HG02943 (cell line): Measurements from ENCODE around the gene LGR4.
"Not testable (repeated sequence)": the region's sequence is repeated elsewhere in the genome, so short reads cannot be mapped to it uniquely, and the experiment has no call there.

Source experiments
- ATAC-seq: cut with Tn5 transposase; IDR thresholded peaks from one replicate; pipeline ENCODE4 v1.9.1; 2021; ENCODE audit warnings: mild to moderate bottlenecking, low read depth, moderate library complexity; ENCODE audit not compliant: unreplicated experiment

Gene LGR4

GRCh38 chr11:27355575-27356104 is 117.0 kb downstream of the LGR4 start:
- ATAC-seq = no peak

- ATAC-seq = no peak
Measured at GRCh38 chr11:27354359-27354965, 118.1 kb downstream of the LGR4 start.

DNA sequence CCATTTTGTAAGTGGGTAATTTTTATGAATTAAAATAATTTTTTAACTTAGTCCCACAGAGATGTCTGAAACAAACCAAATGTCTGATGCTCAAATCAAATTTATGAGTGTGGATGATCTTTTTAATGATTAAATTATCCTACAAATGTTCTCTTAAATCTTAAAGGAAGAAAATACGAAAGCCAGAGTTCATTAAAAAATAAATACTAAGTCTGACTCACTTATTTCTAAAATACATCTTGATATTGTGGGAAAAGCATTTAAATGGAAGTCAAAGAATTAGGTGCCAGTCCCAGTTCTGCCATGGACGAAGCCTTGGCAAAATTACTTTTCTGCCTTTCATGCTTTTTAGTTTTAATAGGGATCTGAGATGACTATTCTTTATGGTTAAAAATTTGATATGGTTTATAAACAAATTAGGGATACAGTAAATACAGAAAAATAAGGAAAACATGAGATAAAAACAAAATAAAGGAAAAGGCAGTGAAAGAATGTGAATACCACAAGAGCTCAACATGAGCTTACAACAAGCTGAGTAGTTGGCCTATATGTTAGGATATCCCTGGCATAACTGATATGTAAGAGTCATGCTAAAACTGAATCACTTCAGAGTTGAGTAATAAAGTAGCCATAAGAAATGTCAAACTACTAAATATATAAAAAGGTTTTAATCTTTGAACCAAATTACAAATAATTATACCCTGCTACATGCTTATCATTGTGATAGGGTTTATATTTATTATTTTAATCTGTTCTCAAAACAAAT is 118.8 kb downstream of the LGR4 start:
- no peak for ATAC-seq

- no peak for ATAC-seq
Measured at GRCh38 chr11:27352781-27353180, 119.8 kb downstream of the LGR4 start.

- no peak for ATAC-seq
Measured at GRCh38 chr11:27350511-27350910, 122.1 kb downstream of the LGR4 start.

GRCh38 chr11:27349919-27350318 is 122.7 kb downstream of the LGR4 start:
- ATAC-seq = no peak

DNA sequence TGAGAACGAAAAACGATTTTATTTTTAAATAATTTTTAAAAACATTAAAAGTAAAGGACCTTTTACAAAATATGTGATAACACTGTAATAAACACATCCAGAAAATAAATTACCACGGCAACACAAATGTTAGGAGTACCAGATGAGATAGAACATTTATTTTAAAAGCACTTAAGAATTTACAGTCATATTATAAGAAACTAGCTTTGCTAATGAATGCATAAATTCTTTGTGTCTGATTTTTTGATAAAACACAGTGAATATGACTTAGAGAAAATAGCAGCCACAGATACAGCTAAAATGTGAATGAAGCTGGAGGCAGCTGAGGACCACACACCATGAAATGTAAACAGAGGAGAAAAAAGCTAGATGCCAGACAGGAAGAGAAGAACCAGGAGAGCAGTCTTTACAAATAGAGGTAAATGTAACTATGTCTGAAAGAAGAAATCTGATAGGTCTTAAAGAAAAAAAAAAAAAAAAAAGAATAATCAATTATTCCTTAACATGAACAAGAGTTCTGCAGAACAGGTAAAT is 124.2 kb downstream of the LGR4 start:
- ATAC-seq = no peak

GRCh38 chr11:27347359-27348339 is 124.9 kb downstream of the LGR4 start:
- ATAC-seq = no peak

- ATAC-seq = no peak
Measured at GRCh38 chr11:27339941-27340340, 132.6 kb downstream of the LGR4 start.

DNA sequence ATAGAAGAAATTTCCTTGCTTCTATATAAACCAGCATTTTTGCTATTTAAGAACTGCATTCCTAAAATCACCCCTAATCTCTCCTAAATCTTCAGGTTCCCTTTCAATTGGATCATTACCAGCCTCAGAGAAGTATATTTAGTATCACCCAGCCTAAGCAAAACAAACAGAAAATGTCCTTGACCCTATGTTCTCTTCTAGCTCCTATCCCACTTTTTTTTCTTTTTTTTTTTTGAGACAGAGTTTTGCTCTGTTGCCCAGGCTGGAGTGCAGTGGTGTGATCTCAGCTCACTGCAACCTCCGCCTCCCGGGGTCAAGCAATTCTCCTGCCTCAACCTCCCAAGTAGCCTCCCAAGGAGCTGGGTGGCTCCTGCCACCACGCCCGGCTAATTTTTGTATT is 137.8 kb downstream of the LGR4 start:
- ATAC-seq = not testable (repeated sequence)

DNA sequence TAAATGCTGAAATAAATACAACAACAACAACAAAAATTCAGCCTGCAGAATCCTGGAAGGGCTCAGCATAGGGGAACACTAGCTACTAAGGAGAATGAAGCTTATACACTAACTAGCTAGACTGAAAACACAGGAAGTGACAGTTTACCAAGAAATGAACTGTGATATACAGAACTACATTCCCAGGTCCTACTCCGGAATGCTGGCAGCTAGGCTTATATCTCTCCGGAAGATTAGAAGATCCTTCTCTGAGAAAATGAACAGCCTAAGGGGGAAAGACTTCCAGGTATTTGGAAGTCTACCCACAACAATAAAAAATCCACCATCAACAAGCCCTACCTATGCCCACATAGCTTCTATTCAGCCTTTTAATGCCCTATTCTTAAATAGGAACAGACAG is 140.6 kb downstream of the LGR4 start:
- ATAC-seq = no peak

- ATAC-seq = no peak
Measured at GRCh38 chr11:27330633-27331270, 141.8 kb downstream of the LGR4 start.

DNA sequence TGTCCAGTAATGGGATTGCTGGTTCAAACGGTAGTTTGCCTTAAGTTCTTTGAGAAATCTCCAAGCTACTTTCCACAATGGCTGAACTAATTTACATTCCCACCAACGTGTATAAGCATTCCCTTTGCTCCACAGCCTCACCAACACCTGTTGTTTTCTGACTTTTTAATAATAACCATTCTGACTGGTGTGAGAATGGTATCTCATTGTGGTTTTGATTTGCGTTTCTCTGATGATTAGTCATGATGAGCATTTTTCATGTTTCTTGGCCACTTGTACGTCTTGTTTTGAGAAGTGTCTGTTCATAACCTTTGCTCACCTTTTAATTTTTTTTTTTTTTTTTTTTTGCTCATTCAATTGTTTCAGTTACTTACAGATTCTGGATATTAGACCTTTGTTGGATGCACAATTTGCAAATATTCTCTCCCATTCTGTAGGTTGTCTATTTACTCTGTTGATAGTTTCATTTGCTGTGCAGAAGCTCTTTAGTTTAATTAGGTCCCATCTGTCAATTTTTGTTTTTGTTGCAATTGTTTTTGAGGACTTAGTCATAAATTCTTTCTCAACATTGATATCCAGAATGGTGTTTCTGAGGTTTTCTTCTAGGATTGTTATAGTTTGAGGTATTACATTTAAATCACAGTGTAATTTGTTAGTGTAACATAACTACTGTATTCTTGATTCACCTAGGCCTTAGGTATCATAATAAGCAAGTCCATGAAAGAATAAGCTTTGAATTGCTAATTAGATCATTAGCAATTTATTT is 142.5 kb downstream of the LGR4 start:
- ATAC-seq = no peak

DNA sequence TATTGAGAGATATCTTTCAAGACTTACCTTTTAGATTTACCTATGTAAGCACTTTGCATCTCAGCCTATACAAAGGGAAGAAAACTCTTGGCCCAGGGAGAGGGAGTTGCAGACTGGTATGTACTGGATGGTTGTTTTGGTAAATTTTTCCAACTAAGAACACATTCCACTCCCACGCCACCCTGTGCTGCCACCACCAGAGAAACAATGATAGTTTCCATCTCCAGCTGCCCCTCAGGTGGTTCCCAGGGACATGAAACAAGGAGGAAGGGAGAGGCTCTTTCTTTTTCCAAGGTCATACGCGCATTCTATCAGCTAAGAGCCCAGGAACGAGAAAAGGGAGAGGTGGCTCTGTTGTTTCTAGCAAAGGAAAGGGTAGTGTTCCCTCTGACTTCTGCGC is 144.0 kb downstream of the LGR4 start:
- ATAC-seq = no peak

GRCh38 chr11:27327064-27327463 is 145.5 kb downstream of the LGR4 start:
- ATAC-seq = not testable (repeated sequence)

GRCh38 chr11:27322196-27322595 is 150.4 kb downstream of the LGR4 start:
- not testable (repeated sequence) for ATAC-seq

- ATAC-seq = not testable (repeated sequence)
Measured at GRCh38 chr11:27321340-27321739, 151.2 kb downstream of the LGR4 start.

- ATAC-seq = peak; percentile 84
Measured at GRCh38 chr11:27319072-27319471, 153.5 kb downstream of the LGR4 start.

GRCh38 chr11:27317751-27318150 is 154.8 kb downstream of the LGR4 start:
- no peak for ATAC-seq
